Stomach (tissue), 9 donors: ENCODE data around the gene ZNF860. TPM values are rescaled to one million over a fixed set of nuclear protein-coding genes. Genes with fewer than 3 reads are reported as not detected.

Experiments
- DNase-seq, 2 donors: peaks; one replicate each; pipeline versions ENCODE4 v3.0.0 to v3.0.0-alpha.2; 2013 to 2019
- H3K27ac ChIP-seq, 5 donors: fragments of 200-600 bp in 4 of 5; sonication (generic) in 4 of 5; one replicate each; pipeline ENCODE4 v1.5.1; 2013 to 2019; ENCODE audit warnings: mild to moderate bottlenecking in 1 of 5, moderate library complexity in 1 of 5
- H3K27me3 ChIP-seq, 3 donors: fragments of 200-600 bp; sonication (generic); one replicate each; pipeline ENCODE4 v1.5.1; 2017 to 2019; ENCODE audit warnings: mixed run types in 1 of 3
- H3K36me3 ChIP-seq, 4 donors: fragments of 200-600 bp; sonication (generic); 1 replicate in 3 of 4; 2 replicates in 1 of 4; pipeline ENCODE4 v1.5.1; 2016 to 2019
- H3K4me1 ChIP-seq, 4 donors: fragments of 200-600 bp; sonication (generic); one replicate each; pipeline ENCODE4 v1.5.1; 2016 to 2019
- H3K4me3 ChIP-seq, 4 donors: fragments of 200-600 bp; sonication (generic) in 3 of 4; one replicate each; pipeline ENCODE4 v1.5.1; 2016 to 2019; ENCODE audit warnings: mild to moderate bottlenecking in 1 of 4
- H3K9me3 ChIP-seq, 4 donors: fragments of 200-600 bp; sonication (generic); one replicate each; pipeline ENCODE4 v1.5.1; 2016 to 2019
- CTCF ChIP-seq, 7 experiments: fragments of 450-650 bp in 4 of 7; fragments of 200-600 bp in 3 of 7; sonication (generic) in 3 of 7; IDR thresholded peaks; one replicate each; pipeline ENCODE4 v1.5.1; 2016 to 2019; ENCODE audit warnings: antibody characterized with exemption in 7 of 7, control low read depth in 2 of 7, mild to moderate bottlenecking in 1 of 7
- EP300 ChIP-seq: sonication (generic); formaldehyde crosslinking; IDR thresholded peaks from one replicate; pipeline ENCODE4 v1.6.1; 2017; ENCODE audit warnings: antibody characterized with exemption
- POLR2A ChIP-seq, 4 donors: fragments of 450-650 bp; IDR thresholded peaks; one replicate each; pipeline ENCODE4 v1.6.1; 2016; ENCODE audit warnings: antibody characterized with exemption in 4 of 4, control low read depth in 2 of 4, mild to moderate bottlenecking in 1 of 4, moderate library complexity in 1 of 4
- POLR2AphosphoS5 ChIP-seq, 3 donors: sonication (generic); formaldehyde crosslinking; IDR thresholded peaks; one replicate each; pipeline ENCODE4 v1.6.1; 2016; ENCODE audit warnings: antibody characterized with exemption in 3 of 3
- WGBS, 5 donors: extraction: QIAGEN DNeasy Blood & Tissue Kit in 3 of 5; methylation state at CpG; one replicate each; pipeline versions ENCODE4 v1.1.5 to v1.1.7; 2013 to 2018; 5-methylcytosine and 5-hydroxymethylcytosine counted together
- intact Hi-C: fragments of 100-400 bp; cut with DNase I; formaldehyde crosslinking; loops from one replicate; pipeline ENCODE4 v1.15.1; 2023; ENCODE audit warnings: low total_unique reads
- polyA plus RNA-seq, 3 donors: library from polyadenylated mRNA; stranded (reverse); fragments of 200-250 nt; gene quantifications; one replicate each; pipeline ENCODE4 v1.2.3, GENCODE V29; 2013
- small RNA-seq, 4 donors: library from RNA; depleted of rRNA; stranded (forward); fragments of <200 nt; gene quantifications; one replicate each; pipeline ENCODE3, GENCODE V24; 2016
- total RNA-seq, 5 donors: library from RNA; depleted of rRNA; stranded (reverse); fragments of >200 nt; gene quantifications; one replicate each; pipeline versions ENCODE4 v1.1.0 to v1.2.3, GENCODE V29; 2014 to 2016
- donor health status: healthy with polysubstance abuse.
- donor health status: Bipolar disorder and iron deficiency.
- donor health status: healthy.

The ZNF860 gene
- total and polyA plus RNA-seq, 8 donors = 0.50 to 2.0 (median 1.3) TPM; not detected in 4

GRCh38 chr3:32041316-32041715 lies 59.8 kb downstream of the ZNF860 start:
- Histone ChIP-seq H3K27me3 (no peaks in the 10 kb centered on the region), H3K36me3 (no peaks in the 10 kb centered on the region), H3K4me1 (peaks cover 16 to 21% (median 18%) of the 10 kb centered on the region in 4 donors), H3K4me3 (no peak overlapping the region), H3K27ac (no peak overlapping the region), H3K9me3 (peaks cover 8 to 16% (median 13%) of the 10 kb centered on the region in 4 donors)
- TF ChIP-seq CTCF (IDR thresholded peaks at IDR 0.05) = no peak
- no peak for TF ChIP-seq POLR2AphosphoS5 (IDR thresholded peaks at IDR 0.05)
- no peak for TF ChIP-seq POLR2A (IDR thresholded peaks at IDR 0.05)
- no peak for TF ChIP-seq EP300
- no peak for DNase-seq
- 65 to 77% (median 69%) methylated on average over 4 of the region's 4 CpGs for WGBS, 5 donors
- intact Hi-C loops = no loop called here

Small RNA genes within 50 kb of the gene (small RNA-seq; reads per million reads assigned to genes)
- gene RF00402 = 0 reads per million in 4 donors

Other genes starting within 250 kb of the ZNF860 start
- gene OSBPL10, start 488 bp upstream of the ZNF860 start, total RNA-seq = 10 to 100 TPM in 3 of 5 donors, 1 to 10 TPM in 2; 1.8 to 37.7 (median 21.3) TPM
- 1 to 10 TPM; 3.3 to 6.0 (median 5.8) TPM for gene OSBPL10, start 488 bp upstream of the ZNF860 start, polyA plus RNA-seq
- gene GPD1L, start 124.9 kb downstream of the ZNF860 start, total RNA-seq = 10 to 100 TPM; 33.8 to 79.0 (median 50.6) TPM
- gene GPD1L, start 124.9 kb downstream of the ZNF860 start, polyA plus RNA-seq = 10 to 100 TPM; 16.5 to 32.4 (median 17.0) TPM